Spleen (tissue), 11 donors: Measurements from ENCODE around the gene ZNF506. TPM values are rescaled to one million over a fixed set of nuclear protein-coding genes. Genes with fewer than 3 reads are reported as not detected.

ENCODE experiments used
- DNase-seq: peaks from one replicate; pipeline ENCODE4 v3.0.0-alpha.2; 2020
- H3K27ac ChIP-seq, 8 donors: fragments of 200-600 bp; sonication (generic) in 7 of 8; 1 replicate in 4 of 8; 2 replicates in 4 of 8; pipeline versions ENCODE4 v1.5.0 to v1.8.0; 2016 to 2021; ENCODE audit warnings: inconsistent platforms in 4 of 8, mild to moderate bottlenecking in 4 of 8, moderate library complexity in 1 of 8
- H3K27me3 ChIP-seq, 7 donors: fragments of 200-600 bp; sonication (generic) in 6 of 7; replicated peaks in 1 of 7; 1 replicate in 4 of 7; 2 replicates in 3 of 7; pipeline versions ENCODE4 v1.5.0 to v1.8.0; 2016 to 2021; ENCODE audit warnings: inconsistent platforms in 3 of 7, mild to moderate bottlenecking in 1 of 7
- H3K36me3 ChIP-seq, 6 donors: fragments of 200-600 bp; sonication (generic) in 5 of 6; 1 replicate in 4 of 6; 2 replicates in 2 of 6; pipeline versions ENCODE4 v1.5.0 to v1.8.0; 2016 to 2021; ENCODE audit warnings: inconsistent platforms in 2 of 6
- H3K4me1 ChIP-seq, 6 donors: fragments of 200-600 bp; sonication (generic) in 5 of 6; 1 replicate in 3 of 6; 2 replicates in 3 of 6; pipeline versions ENCODE4 v1.5.0 to v1.8.0; 2016 to 2021; ENCODE audit warnings: inconsistent platforms in 3 of 6
- H3K4me3 ChIP-seq, 8 donors: fragments of 200-600 bp; sonication (generic) in 7 of 8; 1 replicate in 4 of 8; 2 replicates in 4 of 8; pipeline versions ENCODE4 v1.5.0 to v1.8.0; 2016 to 2021; ENCODE audit warnings: inconsistent platforms in 4 of 8, mild to moderate bottlenecking in 4 of 8, moderate library complexity in 2 of 8
- H3K9me3 ChIP-seq, 8 donors: fragments of 200-600 bp; sonication (generic) in 7 of 8; 1 replicate in 4 of 8; 2 replicates in 4 of 8; pipeline versions ENCODE4 v1.5.0 to v1.8.0; 2016 to 2021; ENCODE audit warnings: inconsistent platforms in 4 of 8
- POLR2A ChIP-seq, 3 donors: fragments of 450-650 bp; IDR thresholded peaks; one replicate each; pipeline ENCODE4 v1.5.1; 2017; ENCODE audit warnings: antibody characterized with exemption in 3 of 3, mild to moderate bottlenecking in 1 of 3
- POLR2AphosphoS5 ChIP-seq, 3 donors: sonication (generic); formaldehyde crosslinking; IDR thresholded peaks; one replicate each; pipeline ENCODE4 v1.5.1; 2017; ENCODE audit warnings: antibody characterized with exemption in 3 of 3
- WGBS, 5 donors: extraction: QIAGEN DNeasy Blood & Tissue Kit in 3 of 5; methylation state at CpG; one replicate each; pipeline versions ENCODE4 v1.1.5 to v1.1.7; 2013 to 2018; 5-methylcytosine and 5-hydroxymethylcytosine counted together
- intact Hi-C: fragments of 100-400 bp; cut with DNase I; formaldehyde crosslinking; loops from one replicate; pipeline ENCODE4 v1.15.0; 2023; ENCODE audit warnings: low total_unique reads
- polyA plus RNA-seq, 3 donors: library from polyadenylated mRNA; stranded (reverse); fragments of 200-250 nt; gene quantifications; one replicate each; pipeline ENCODE4 v1.2.1, GENCODE V29; 2013
- small RNA-seq, 4 donors: library from RNA; depleted of rRNA; stranded (forward); fragments of <200 nt; gene quantifications; one replicate each; pipeline ENCODE3, GENCODE V24; 2016
- total RNA-seq, 7 donors: library from RNA; depleted of rRNA in 3 of 7; stranded (reverse); fragments of >200 nt in 3 of 7; fragmentation: NEBNext Ultra II Directional in 4 of 7; extraction: Animal tissue kit (Norgen Biotek cat#: 25700) in 4 of 7; gene quantifications; one replicate each; pipeline versions ENCODE4 v1.1.0 to v1.2.1, GENCODE V29; 2016 to 2021
- TF ChIP-seq, protein P1 (sequence below), 11 experiments: fragments of 200-600 bp in 7 of 11; fragments of 450-650 bp in 4 of 11; sonication (generic) in 4 of 11; IDR thresholded peaks in 8 of 11; conservative IDR thresholded peaks in 3 of 11; 1 replicate in 7 of 11; 2 replicates in 4 of 11; pipeline versions ENCODE4 v1.4.0 to v1.8.0; 2016 to 2021; ENCODE audit warnings: antibody characterized with exemption in 11 of 11, inconsistent platforms in 4 of 11, mild to moderate bottlenecking in 1 of 11
- donor health status: healthy with polysubstance abuse.
- donor health status: DM: no; HTN: no; CAD: no; lungs with moderate emphysema.
- donor health status: DM: no; HTN: no; CAD: no.
- donor health status: Bipolar disorder and iron deficiency.
- donor health status: healthy.
- donor health status: DM: no; HTN: no; CAD: no.
- donor health status: DM: yes; HTN: yes; CAD: no.

ZNF506 gene
- total and polyA plus RNA-seq, 10 donors, result 6.3 to 114 (median 39.8) TPM

DNA sequence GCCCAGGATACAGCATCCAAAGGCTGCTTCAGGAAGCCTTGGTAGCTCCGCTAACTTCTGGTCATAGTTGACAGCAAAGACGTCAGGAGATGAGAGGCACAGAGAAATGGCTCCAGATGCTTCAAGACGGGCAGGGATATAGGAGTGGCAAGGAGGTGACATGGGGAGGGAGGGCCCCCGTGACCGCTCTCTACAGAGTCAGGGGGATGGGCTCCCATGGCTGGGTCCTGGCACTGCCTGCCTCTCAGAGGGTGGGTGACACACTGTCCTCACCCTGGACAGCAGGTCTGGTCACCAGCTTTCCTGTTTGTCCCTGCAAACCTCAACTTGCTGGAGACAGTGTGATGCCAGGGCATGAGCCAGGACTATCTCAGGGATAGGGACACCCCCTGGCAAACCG lies 78.4 kb downstream of the ZNF506 start:
- H3K9me3 ChIP-seq, result peaks cover 0 to 31% (median 0%) of the 10 kb centered on the region in 8 donors
- H3K36me3 ChIP-seq, result no peaks in the 10 kb centered on the region
- intact Hi-C loops, result no loop called here
- H3K4me3 ChIP-seq, result no peak overlapping the region
- 83 to 89% (median 86%) methylated on average over 6 of the region's 6 CpGs for WGBS, 5 donors
- no peak overlapping the region for H3K27ac ChIP-seq
- DNase-seq, result no peak
- no peaks in the 10 kb centered on the region for H3K4me1 ChIP-seq
- H3K27me3 ChIP-seq, result no peaks in the 10 kb centered on the region
- TF ChIP-seq POLR2AphosphoS5 (IDR thresholded peaks at IDR 0.05) (no peak), POLR2A (IDR thresholded peaks at IDR 0.05) (no peak)
- TF ChIP-seq, protein P1, sequence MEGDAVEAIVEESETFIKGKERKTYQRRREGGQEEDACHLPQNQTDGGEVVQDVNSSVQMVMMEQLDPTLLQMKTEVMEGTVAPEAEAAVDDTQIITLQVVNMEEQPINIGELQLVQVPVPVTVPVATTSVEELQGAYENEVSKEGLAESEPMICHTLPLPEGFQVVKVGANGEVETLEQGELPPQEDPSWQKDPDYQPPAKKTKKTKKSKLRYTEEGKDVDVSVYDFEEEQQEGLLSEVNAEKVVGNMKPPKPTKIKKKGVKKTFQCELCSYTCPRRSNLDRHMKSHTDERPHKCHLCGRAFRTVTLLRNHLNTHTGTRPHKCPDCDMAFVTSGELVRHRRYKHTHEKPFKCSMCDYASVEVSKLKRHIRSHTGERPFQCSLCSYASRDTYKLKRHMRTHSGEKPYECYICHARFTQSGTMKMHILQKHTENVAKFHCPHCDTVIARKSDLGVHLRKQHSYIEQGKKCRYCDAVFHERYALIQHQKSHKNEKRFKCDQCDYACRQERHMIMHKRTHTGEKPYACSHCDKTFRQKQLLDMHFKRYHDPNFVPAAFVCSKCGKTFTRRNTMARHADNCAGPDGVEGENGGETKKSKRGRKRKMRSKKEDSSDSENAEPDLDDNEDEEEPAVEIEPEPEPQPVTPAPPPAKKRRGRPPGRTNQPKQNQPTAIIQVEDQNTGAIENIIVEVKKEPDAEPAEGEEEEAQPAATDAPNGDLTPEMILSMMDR (IDR thresholded peaks at IDR 0.05 in 8 of 11, conservative IDR thresholded peaks at IDR 0.05 in 3 of 11), result no peak

DNA sequence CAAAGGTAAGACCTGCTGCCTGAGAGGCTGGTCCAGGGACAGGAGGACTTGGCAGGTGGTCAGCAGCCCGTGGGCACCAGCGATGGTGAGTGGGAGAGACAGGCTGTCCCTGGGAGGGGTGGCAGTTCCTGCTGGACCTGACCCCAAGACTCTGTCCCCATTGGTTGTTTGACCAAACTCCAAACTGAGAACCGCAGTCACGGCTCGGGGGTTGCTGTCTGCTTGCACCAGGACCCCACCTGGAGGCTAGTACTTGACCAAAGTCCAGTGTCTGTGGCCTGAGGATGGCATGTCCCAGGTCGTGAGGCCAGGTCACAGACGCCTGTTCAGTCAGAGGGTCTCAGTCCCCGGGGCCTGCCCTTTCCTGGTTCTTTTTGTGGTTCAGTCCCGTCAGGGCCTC lies 78.8 kb downstream of the ZNF506 start:
- 70 to 94% (median 85%) methylated on average over 4 to 9 of the region's 9 CpGs for WGBS, 5 donors
- H3K27me3 ChIP-seq, result no peaks in the 10 kb centered on the region
- no peak for DNase-seq
- H3K4me1 ChIP-seq, result no peaks in the 10 kb centered on the region
- H3K9me3 ChIP-seq, result peaks cover 0 to 28% (median 0%) of the 10 kb centered on the region in 8 donors
- no peaks in the 10 kb centered on the region for H3K36me3 ChIP-seq
- no peak overlapping the region for H3K27ac ChIP-seq
- H3K4me3 ChIP-seq, result no peak overlapping the region
- intact Hi-C loops, result no loop called here
- TF ChIP-seq POLR2A (IDR thresholded peaks at IDR 0.05) (no peak), POLR2AphosphoS5 (IDR thresholded peaks at IDR 0.05) (no peak)
- TF ChIP-seq, protein P1 (IDR thresholded peaks at IDR 0.05 in 8 of 11, conservative IDR thresholded peaks at IDR 0.05 in 3 of 11), result no peak

Small RNA genes within 50 kb of the gene (small RNA-seq; reads per million reads assigned to genes)
- 0 reads per million in 4 donors for gene AC011477.5

Other genes with a start within 250 kb of the ZNF506 start
- gene PBX4, start 203.1 kb downstream of the ZNF506 start, total RNA-seq, result 10 to 100 TPM in 2 of 7 donors, 1 to 10 TPM in 5; 5.3 to 12.5 (median 9.3) TPM
- 10 to 100 TPM in 2 of 3 donors, 1 to 10 TPM in 1; 4.4 to 17.8 (median 15.0) TPM for gene PBX4, start 203.1 kb downstream of the ZNF506 start, polyA plus RNA-seq
- gene LPAR2, start 193.5 kb downstream of the ZNF506 start, total RNA-seq, result 10 to 100 TPM; 23.7 to 62.8 (median 41.1) TPM
- 10 to 100 TPM; 12.4 to 44.1 (median 41.9) TPM for gene LPAR2, start 193.5 kb downstream of the ZNF506 start, polyA plus RNA-seq
- 100 to 1,000 TPM in 2 of 7 donors, 10 to 100 TPM in 5; 59.9 to 141 (median 96.9) TPM for gene GMIP, start 178.1 kb downstream of the ZNF506 start, total RNA-seq
- 10 to 100 TPM; 26.7 to 60.5 (median 31.9) TPM for gene GMIP, start 178.1 kb downstream of the ZNF506 start, polyA plus RNA-seq
- gene ATP13A1, start 158.1 kb downstream of the ZNF506 start, total RNA-seq, result 100 to 1,000 TPM in 5 of 7 donors, 10 to 100 TPM in 2; 88.4 to 301 (median 113) TPM
- 10 to 100 TPM; 39.7 to 95.3 (median 91.6) TPM for gene ATP13A1, start 158.1 kb downstream of the ZNF506 start, polyA plus RNA-seq
- 10 to 100 TPM; 29.6 to 58.3 (median 41.1) TPM for gene ZNF101, start 152.9 kb downstream of the ZNF506 start, total RNA-seq
- gene ZNF101, start 152.9 kb downstream of the ZNF506 start, polyA plus RNA-seq, result 10 to 100 TPM; 29.8 to 51.9 (median 46.3) TPM
- gene ZNF14, start 88.6 kb downstream of the ZNF506 start, total RNA-seq, result 10 to 100 TPM in 5 of 7 donors, 1 to 10 TPM in 2; 8.0 to 17.1 (median 11.5) TPM
- gene ZNF14, start 88.6 kb downstream of the ZNF506 start, polyA plus RNA-seq, result 1 to 10 TPM; 5.2 to 7.6 (median 6.2) TPM
- 10 to 100 TPM in 6 of 7 donors, 1 to 10 TPM in 1; 9.8 to 34.8 (median 17.1) TPM for gene ZNF253, start 44.1 kb upstream of the ZNF506 start, total RNA-seq
- gene ZNF253, start 44.1 kb upstream of the ZNF506 start, polyA plus RNA-seq, result 1 to 10 TPM; 4.0 to 6.8 (median 5.9) TPM
- 10 to 100 TPM in 3 of 7 donors, 1 to 10 TPM in 4; 4.7 to 21.7 (median 7.9) TPM for gene ZNF93, start 79.2 kb upstream of the ZNF506 start, total RNA-seq
- 1 to 10 TPM; 2.3 to 4.2 (median 4.1) TPM for gene ZNF93, start 79.2 kb upstream of the ZNF506 start, polyA plus RNA-seq
- 1 to 10 TPM; 4.4 to 9.7 (median 7.0) TPM for gene ZNF682, start 217.8 kb upstream of the ZNF506 start, total RNA-seq
- 10 to 100 TPM in 1 of 3 donors, 1 to 10 TPM in 2; 3.7 to 14.2 (median 7.3) TPM for gene ZNF682, start 217.8 kb upstream of the ZNF506 start, polyA plus RNA-seq